ENCODE data around the gene NTSR1. TPM values are rescaled to one million over a fixed set of nuclear protein-coding genes. Genes with fewer than 3 reads are reported as not detected.

Gene NTSR1
- total RNA-seq, 1 experiment from 2014 or later, result 15.9 TPM

DNA sequence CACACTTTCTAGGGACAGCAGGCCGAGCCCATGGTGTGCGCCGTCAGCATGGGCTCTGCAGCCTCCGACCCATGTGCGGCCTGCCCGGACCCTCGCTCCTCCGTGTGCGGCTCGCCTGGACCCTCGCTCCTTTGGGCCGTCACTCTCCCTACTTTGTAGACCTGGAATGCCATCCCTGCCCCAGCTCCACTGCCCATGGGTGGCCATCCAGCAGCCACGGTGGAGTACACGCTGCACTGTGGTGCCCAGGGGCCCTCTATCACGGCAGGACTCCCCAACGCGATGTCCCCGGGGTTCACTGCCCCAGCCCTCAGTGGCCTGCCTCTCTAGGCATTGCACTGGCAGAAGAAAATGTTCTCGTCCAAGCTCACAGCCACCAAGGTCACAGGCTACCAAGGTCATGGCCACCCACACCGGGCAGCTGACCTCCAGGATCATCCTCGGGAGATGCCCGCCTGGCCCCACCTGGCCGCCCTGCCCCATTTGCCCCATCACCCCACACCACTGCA, 63.5 kb downstream of the NTSR1 start:
- ChIA-PET CTCF (interaction anchor here (1.4 kb wide), 1 partner anchor 19 kb away, joined by 9 read pairs; no protein-coding TSS in a partner anchor), POLR2A (ENCODE audit: low non-redundant PET) (no interaction called here)
- no TSS peak for BruUV-seq (replicated peaks)
- Histone ChIP-seq H3K9me3 (ENCODE audit: low read depth, low read length, poor library complexity, severe bottlenecking) (no peaks in the 10 kb centered on the region), H3K27me3 (replicated peaks; ENCODE audit: insufficient read depth, low read depth, low read length, poor library complexity) (no peaks in the 10 kb centered on the region), H3K36me3 (ENCODE audit: insufficient read depth, low read length, poor library complexity, severe bottlenecking) (no peaks in the 10 kb centered on the region), H3K4me3 (ENCODE audit: low read depth, low read length, poor library complexity, severe bottlenecking) (peak overlapping the region; percentile 76), H3K4me1 (ENCODE audit: insufficient read depth, low read length, poor library complexity, severe bottlenecking) (peaks cover 86% of the 10 kb centered on the region), H3K27ac (ENCODE audit: low read depth, low read length, poor library complexity, severe bottlenecking) (peak overlapping the region; percentile 95)
- TF ChIP-seq, protein P1, sequence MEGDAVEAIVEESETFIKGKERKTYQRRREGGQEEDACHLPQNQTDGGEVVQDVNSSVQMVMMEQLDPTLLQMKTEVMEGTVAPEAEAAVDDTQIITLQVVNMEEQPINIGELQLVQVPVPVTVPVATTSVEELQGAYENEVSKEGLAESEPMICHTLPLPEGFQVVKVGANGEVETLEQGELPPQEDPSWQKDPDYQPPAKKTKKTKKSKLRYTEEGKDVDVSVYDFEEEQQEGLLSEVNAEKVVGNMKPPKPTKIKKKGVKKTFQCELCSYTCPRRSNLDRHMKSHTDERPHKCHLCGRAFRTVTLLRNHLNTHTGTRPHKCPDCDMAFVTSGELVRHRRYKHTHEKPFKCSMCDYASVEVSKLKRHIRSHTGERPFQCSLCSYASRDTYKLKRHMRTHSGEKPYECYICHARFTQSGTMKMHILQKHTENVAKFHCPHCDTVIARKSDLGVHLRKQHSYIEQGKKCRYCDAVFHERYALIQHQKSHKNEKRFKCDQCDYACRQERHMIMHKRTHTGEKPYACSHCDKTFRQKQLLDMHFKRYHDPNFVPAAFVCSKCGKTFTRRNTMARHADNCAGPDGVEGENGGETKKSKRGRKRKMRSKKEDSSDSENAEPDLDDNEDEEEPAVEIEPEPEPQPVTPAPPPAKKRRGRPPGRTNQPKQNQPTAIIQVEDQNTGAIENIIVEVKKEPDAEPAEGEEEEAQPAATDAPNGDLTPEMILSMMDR (conservative IDR thresholded peaks at IDR 0.05; ENCODE audit: low read depth, low read length), result no peak
- TF ChIP-seq EZH2 (IDR thresholded peaks at IDR 0.05; ENCODE audit: borderline replicate concordance, low read depth, low read length, poor library complexity, severe bottlenecking), result no peak
- DNase-seq (ENCODE audit: low spot score), result no peak
- intact Hi-C loops (cut with micrococcal nuclease; ENCODE audit: unreplicated experiment), result no loop called here

- ChIA-PET CTCF (interaction anchor here (0.6 to 1.4 kb wide), 4 partner anchors 10 to 67 kb away, joined by 3 to 9 read pairs (median 6); no protein-coding TSS in a partner anchor), POLR2A (ENCODE audit: low non-redundant PET) (interaction anchor here (0.6 to 0.8 kb wide), 2 partner anchors 22 to 109 kb away, joined by 3 to 14 read pairs; no protein-coding TSS in a partner anchor)
- Histone ChIP-seq H3K4me1 (ENCODE audit: insufficient read depth, low read length, poor library complexity, severe bottlenecking) (peaks cover 85% of the 10 kb centered on the region), H3K4me3 (ENCODE audit: low read depth, low read length, poor library complexity, severe bottlenecking) (peak overlapping the region; percentile 76), H3K9me3 (ENCODE audit: low read depth, low read length, poor library complexity, severe bottlenecking) (no peaks in the 10 kb centered on the region), H3K36me3 (ENCODE audit: insufficient read depth, low read length, poor library complexity, severe bottlenecking) (no peaks in the 10 kb centered on the region), H3K27ac (ENCODE audit: low read depth, low read length, poor library complexity, severe bottlenecking) (peak overlapping the region; percentile 95), H3K27me3 (replicated peaks; ENCODE audit: insufficient read depth, low read depth, low read length, poor library complexity) (no peaks in the 10 kb centered on the region)
- TF ChIP-seq, protein P1 (conservative IDR thresholded peaks at IDR 0.05; ENCODE audit: low read depth, low read length), result no peak
- TF ChIP-seq EZH2 (IDR thresholded peaks at IDR 0.05; ENCODE audit: borderline replicate concordance, low read depth, low read length, poor library complexity, severe bottlenecking), result no peak
- intact Hi-C loops (cut with micrococcal nuclease; ENCODE audit: unreplicated experiment), result no loop called here
- BruUV-seq (replicated peaks), result TSS peak; percentile 11
- DNase-seq (ENCODE audit: low spot score), result no peak
These were observed 64.0 kb downstream of the NTSR1 start for GRCh38 chr20:62772619-62772989.

DNA sequence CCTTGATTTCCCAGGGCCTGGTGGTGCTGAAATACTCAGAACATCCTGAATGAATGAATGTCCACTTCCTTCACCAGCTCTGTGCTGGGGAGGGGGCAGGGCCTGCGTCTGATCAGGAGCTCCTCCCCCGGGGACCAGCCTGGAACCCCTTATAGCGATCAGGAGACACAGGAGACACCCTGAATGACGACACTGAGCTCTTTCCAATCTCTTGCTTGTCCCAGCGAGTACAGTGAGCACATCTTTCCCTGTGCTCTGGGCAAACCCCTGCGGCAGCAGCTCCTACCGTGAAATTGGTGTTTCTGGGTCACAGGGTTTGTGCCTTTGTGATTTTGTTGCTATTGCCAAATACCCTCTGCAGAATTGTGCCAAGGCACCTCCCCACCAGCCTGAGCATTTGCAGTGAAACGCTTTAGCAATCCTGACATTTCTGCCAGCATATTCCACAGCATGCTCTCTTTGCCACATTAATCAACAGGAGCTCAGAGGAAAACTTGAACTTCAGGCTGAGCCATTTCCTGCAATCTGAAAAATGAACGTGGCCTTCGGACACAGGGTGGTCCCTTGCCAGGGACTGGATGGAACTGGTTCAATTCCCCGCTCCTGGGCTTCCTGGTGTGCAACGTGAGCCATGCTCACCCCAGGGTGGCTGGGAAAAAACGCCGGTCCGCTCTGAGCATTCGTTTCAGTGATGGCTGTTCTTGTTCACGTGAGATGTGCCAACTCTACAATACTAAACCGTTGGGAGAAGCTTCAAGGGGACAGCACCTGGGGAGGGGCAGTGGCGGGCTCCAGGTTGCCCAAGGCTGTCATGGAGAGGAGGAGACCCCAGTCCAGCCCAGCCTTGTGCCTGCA, 64.6 kb downstream of the NTSR1 start:
- Histone ChIP-seq H3K27ac (ENCODE audit: low read depth, low read length, poor library complexity, severe bottlenecking) (peak overlapping the region; percentile 95), H3K36me3 (ENCODE audit: insufficient read depth, low read length, poor library complexity, severe bottlenecking) (no peaks in the 10 kb centered on the region), H3K4me3 (ENCODE audit: low read depth, low read length, poor library complexity, severe bottlenecking) (peak overlapping the region; percentile 76), H3K4me1 (ENCODE audit: insufficient read depth, low read length, poor library complexity, severe bottlenecking) (peaks cover 79% of the 10 kb centered on the region), H3K27me3 (replicated peaks; ENCODE audit: insufficient read depth, low read depth, low read length, poor library complexity) (no peaks in the 10 kb centered on the region), H3K9me3 (ENCODE audit: low read depth, low read length, poor library complexity, severe bottlenecking) (no peaks in the 10 kb centered on the region)
- intact Hi-C loops (cut with micrococcal nuclease; ENCODE audit: unreplicated experiment), result no loop called here
- no peak for TF ChIP-seq EZH2 (IDR thresholded peaks at IDR 0.05; ENCODE audit: borderline replicate concordance, low read depth, low read length, poor library complexity, severe bottlenecking)
- TF ChIP-seq, protein P1 (conservative IDR thresholded peaks at IDR 0.05; ENCODE audit: low read depth, low read length), result no peak
- ChIA-PET POLR2A (ENCODE audit: low non-redundant PET) (interaction anchor here (0.6 to 0.8 kb wide), 2 partner anchors 22 to 110 kb away, joined by 3 to 14 read pairs; no protein-coding TSS in a partner anchor), CTCF (interaction anchor here (0.6 to 1.4 kb wide), 4 partner anchors 9 to 67 kb away, joined by 3 to 9 read pairs (median 6); no protein-coding TSS in a partner anchor)
- DNase-seq (ENCODE audit: low spot score), result peak; percentile 92
- BruUV-seq (replicated peaks), result TSS peak; percentile 70
